Astrocyte (in vitro differentiated cells and primary cell): Measurements from ENCODE around the gene ACOT8. TPM values are rescaled to one million over a fixed set of nuclear protein-coding genes. Genes with fewer than 3 reads are reported as not detected.

Experiments
- DNase-seq: peaks from one replicate; pipeline ENCODE4 v3.0.0-alpha.2; 2010; ENCODE audit warnings: low read depth
- FAIRE-seq: peaks from 2 replicates; lab custom pipeline; 2011; peaks lifted over from hg19 to GRCh38; lab: Jason Lieb, UNC
- H2AFZ ChIP-seq: 2 replicates; pipeline ENCODE4 v1.6.0; 2012; ENCODE audit warnings: low read depth, low read length, inconsistent platforms
- H3K27ac ChIP-seq: 2 replicates; pipeline ENCODE4 v1.5.1; 2011; ENCODE audit warnings: low read depth, low read length, inconsistent platforms
- H3K27me3 ChIP-seq: 2 replicates; pipeline ENCODE4 v1.6.0; 2011; ENCODE audit warnings: low read length, inconsistent platforms; ENCODE audit not compliant: insufficient read depth
- H3K36me3 ChIP-seq: 2 replicates; pipeline ENCODE4 v1.5.1; 2011; ENCODE audit warnings: low read length, inconsistent platforms; ENCODE audit not compliant: insufficient read depth
- H3K4me1 ChIP-seq: 2 replicates; pipeline ENCODE4 v1.5.1; 2011; ENCODE audit warnings: low read length, inconsistent platforms; ENCODE audit not compliant: insufficient read depth
- H3K4me2 ChIP-seq: 2 replicates; pipeline ENCODE4 v1.6.0; 2012; ENCODE audit warnings: low read length, inconsistent platforms
- H3K4me3 ChIP-seq: 2 replicates; pipeline ENCODE4 v1.5.1; 2011; ENCODE audit warnings: low read depth, mild to moderate bottlenecking, low read length, inconsistent platforms; ENCODE audit not compliant: insufficient read depth
- H3K79me2 ChIP-seq: 2 replicates; pipeline ENCODE4 v1.6.0; 2012; ENCODE audit warnings: mild to moderate bottlenecking, low read length, inconsistent platforms; ENCODE audit not compliant: insufficient read depth
- H3K9ac ChIP-seq: 2 replicates; pipeline ENCODE4 v1.6.0; 2012; ENCODE audit warnings: mild to moderate bottlenecking, low read length, inconsistent platforms
- H3K9me3 ChIP-seq: 2 replicates; pipeline ENCODE4 v1.5.1; 2012; ENCODE audit warnings: low read depth, mild to moderate bottlenecking, low read length, inconsistent platforms; ENCODE audit not compliant: insufficient read depth
- H4K20me1 ChIP-seq: 2 replicates; pipeline ENCODE4 v1.6.0; 2012; ENCODE audit warnings: low read length, inconsistent platforms; ENCODE audit not compliant: insufficient read depth
- H3K27ac Mint-ChIP-seq: one replicate; pipeline ENCODE4 v1.8.0; 2021; ENCODE audit warnings: mild to moderate bottlenecking, mixed read lengths; ENCODE audit not compliant: unreplicated experiment
- H3K27me3 Mint-ChIP-seq: one replicate; pipeline ENCODE4 v1.8.0; 2021; ENCODE audit warnings: low read depth, mixed read lengths; ENCODE audit not compliant: unreplicated experiment
- H3K36me3 Mint-ChIP-seq: one replicate; pipeline ENCODE4 v1.8.0; 2021; ENCODE audit warnings: low read depth, mixed read lengths; ENCODE audit not compliant: unreplicated experiment
- H3K4me1 Mint-ChIP-seq: one replicate; pipeline ENCODE4 v1.8.0; 2021; ENCODE audit warnings: low read depth, mixed read lengths; ENCODE audit not compliant: unreplicated experiment
- H3K4me3 Mint-ChIP-seq: one replicate; pipeline ENCODE4 v1.8.0; 2021; ENCODE audit warnings: mild to moderate bottlenecking, moderate library complexity, mixed read lengths; ENCODE audit not compliant: unreplicated experiment
- H3K9me3 Mint-ChIP-seq: one replicate; pipeline ENCODE4 v1.8.0; 2021; ENCODE audit warnings: mild to moderate bottlenecking, mixed read lengths; ENCODE audit not compliant: unreplicated experiment
- EZH2 ChIP-seq: IDR thresholded peaks from 2 replicates; pipeline ENCODE4 v1.6.1; 2012; ENCODE audit warnings: mild to moderate bottlenecking, low read length, inconsistent platforms; ENCODE audit not compliant: insufficient read depth
- total RNA-seq: library from RNA; stranded (reverse); gene quantifications from 2 replicates; pipeline ENCODE4 v1.2.1, GENCODE V29; 2021
- TF ChIP-seq, protein P1 (sequence below): IDR thresholded peaks from 2 replicates; pipeline ENCODE4 v1.5.1; 2011; ENCODE audit warnings: low read depth, mild to moderate bottlenecking, inconsistent platforms, low read length, moderate library complexity; ENCODE audit not compliant: insufficient read depth

ACOT8 gene
- total RNA-seq, 1 donor from 2014 or later = 22.0 TPM

- H3K27ac ChIP-seq = no peak overlapping the region
- H3K27me3 ChIP-seq = no peaks in the 10 kb centered on the region
- no peaks in the 10 kb centered on the region for H3K4me1 Mint-ChIP-seq
- no peak overlapping the region for H3K4me3 Mint-ChIP-seq
- H3K4me2 ChIP-seq = no peak overlapping the region
- no peak overlapping the region for H3K27ac Mint-ChIP-seq
- H3K4me3 ChIP-seq = no peak overlapping the region
- FAIRE-seq (no peak), DNase-seq (no peak)
- H3K27me3 Mint-ChIP-seq = no peaks in the 10 kb centered on the region
- H4K20me1 ChIP-seq = no peaks in the 10 kb centered on the region
- no peak overlapping the region for H3K9ac ChIP-seq
- TF ChIP-seq, protein P1, sequence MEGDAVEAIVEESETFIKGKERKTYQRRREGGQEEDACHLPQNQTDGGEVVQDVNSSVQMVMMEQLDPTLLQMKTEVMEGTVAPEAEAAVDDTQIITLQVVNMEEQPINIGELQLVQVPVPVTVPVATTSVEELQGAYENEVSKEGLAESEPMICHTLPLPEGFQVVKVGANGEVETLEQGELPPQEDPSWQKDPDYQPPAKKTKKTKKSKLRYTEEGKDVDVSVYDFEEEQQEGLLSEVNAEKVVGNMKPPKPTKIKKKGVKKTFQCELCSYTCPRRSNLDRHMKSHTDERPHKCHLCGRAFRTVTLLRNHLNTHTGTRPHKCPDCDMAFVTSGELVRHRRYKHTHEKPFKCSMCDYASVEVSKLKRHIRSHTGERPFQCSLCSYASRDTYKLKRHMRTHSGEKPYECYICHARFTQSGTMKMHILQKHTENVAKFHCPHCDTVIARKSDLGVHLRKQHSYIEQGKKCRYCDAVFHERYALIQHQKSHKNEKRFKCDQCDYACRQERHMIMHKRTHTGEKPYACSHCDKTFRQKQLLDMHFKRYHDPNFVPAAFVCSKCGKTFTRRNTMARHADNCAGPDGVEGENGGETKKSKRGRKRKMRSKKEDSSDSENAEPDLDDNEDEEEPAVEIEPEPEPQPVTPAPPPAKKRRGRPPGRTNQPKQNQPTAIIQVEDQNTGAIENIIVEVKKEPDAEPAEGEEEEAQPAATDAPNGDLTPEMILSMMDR = no peak
- no peak for TF ChIP-seq EZH2
- peaks cover 40% of the 10 kb centered on the region for H3K36me3 ChIP-seq
- peaks cover 2% of the 10 kb centered on the region for H3K4me1 ChIP-seq
- peaks cover 22% of the 10 kb centered on the region for H3K79me2 ChIP-seq
- no peaks in the 10 kb centered on the region for H3K9me3 ChIP-seq
- H3K36me3 Mint-ChIP-seq = peaks cover 6% of the 10 kb centered on the region
- H3K9me3 Mint-ChIP-seq = no peaks in the 10 kb centered on the region
- H2AFZ ChIP-seq = no peak overlapping the region
These were observed 46.8 kb downstream of the ACOT8 start for GRCh38 chr20:45810191-45810970.

DNA sequence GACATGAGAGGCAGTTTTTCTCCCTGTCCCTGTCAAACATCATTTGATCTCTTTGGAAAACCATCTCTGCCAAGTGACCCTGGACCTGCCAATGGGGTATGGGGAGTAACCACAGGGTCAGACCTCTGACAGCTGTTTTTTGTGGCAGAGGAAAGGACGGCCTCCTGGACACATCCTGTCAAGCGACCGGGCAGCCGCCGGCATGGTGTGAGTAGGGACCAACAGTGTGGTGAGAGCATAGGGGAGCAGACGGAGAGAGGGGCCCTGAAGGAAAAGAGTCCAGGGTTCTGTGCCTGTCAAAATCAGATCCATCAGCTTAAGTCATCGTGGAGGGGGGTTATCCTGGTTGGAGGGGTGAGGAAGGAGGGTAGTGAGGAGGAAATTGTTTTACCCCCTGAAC is 55.3 kb downstream of the ACOT8 start:
- no peaks in the 10 kb centered on the region for H3K9me3 ChIP-seq
- no peaks in the 10 kb centered on the region for H3K79me2 ChIP-seq
- no peaks in the 10 kb centered on the region for H3K27me3 ChIP-seq
- no peaks in the 10 kb centered on the region for H3K27me3 Mint-ChIP-seq
- no peak for DNase-seq
- no peak overlapping the region for H3K4me3 ChIP-seq
- no peaks in the 10 kb centered on the region for H3K9me3 Mint-ChIP-seq
- TF ChIP-seq, protein P1 = no peak
- no peak for TF ChIP-seq EZH2
- H3K9ac ChIP-seq = no peak overlapping the region
- no peaks in the 10 kb centered on the region for H3K4me1 Mint-ChIP-seq
- H3K4me2 ChIP-seq = no peak overlapping the region
- no peak for FAIRE-seq
- no peaks in the 10 kb centered on the region for H3K4me1 ChIP-seq
- no peak overlapping the region for H3K27ac ChIP-seq
- H3K36me3 ChIP-seq = peaks cover 48% of the 10 kb centered on the region
- H3K36me3 Mint-ChIP-seq = peaks cover 17% of the 10 kb centered on the region
- H3K4me3 Mint-ChIP-seq = no peak overlapping the region
- no peak overlapping the region for H3K27ac Mint-ChIP-seq
- peaks cover 6% of the 10 kb centered on the region for H4K20me1 ChIP-seq
- no peak overlapping the region for H2AFZ ChIP-seq
